COLO829 (cell line): ENCODE data around the gene SNAPIN.
A peak's percentile ranks its signal among the peaks of the same experiment; 100 is the strongest.

ENCODE experiments used
- DNase-seq: peaks from one replicate; pipeline ENCODE4 v3.0.0; 2012; ENCODE audit warnings: low spot score

Gene SNAPIN

GRCh38 chr1:153678519-153679336, 20.2 kb downstream of the SNAPIN start, which contains the start of gene NPR1:
Gene NPR1 (plus strand): TSS chr1:153678688. CDS start chr1:153679109, 421 bp downstream.
- DNase-seq = peak; percentile 28

- DNase-seq = no peak
These were observed 21.0 kb downstream of the SNAPIN start for GRCh38 chr1:153679337-153680119.

GRCh38 chr1:153680120-153680403, 21.6 kb downstream of the SNAPIN start:
- DNase-seq = no peak

- no peak for DNase-seq
These were observed 24.2 kb downstream of the SNAPIN start for GRCh38 chr1:153682730-153683129.

- no peak for DNase-seq
These were observed 25.4 kb downstream of the SNAPIN start for GRCh38 chr1:153683854-153684253.

GRCh38 chr1:153684892-153685291, 26.4 kb downstream of the SNAPIN start:
- no peak for DNase-seq

- no peak for DNase-seq
These were observed 27.2 kb downstream of the SNAPIN start for GRCh38 chr1:153685544-153686340.

- DNase-seq = no peak
These were observed 29.0 kb downstream of the SNAPIN start for GRCh38 chr1:153687346-153688125.

- DNase-seq = no peak
These were observed 29.8 kb downstream of the SNAPIN start for GRCh38 chr1:153688276-153688675.

GRCh38 chr1:153688736-153689328, 30.3 kb downstream of the SNAPIN start:
- DNase-seq = no peak

GRCh38 chr1:153693466-153693865, 35.0 kb downstream of the SNAPIN start:
- DNase-seq = no peak

GRCh38 chr1:153696741-153697140, 38.2 kb downstream of the SNAPIN start:
- DNase-seq = no peak

GRCh38 chr1:153697191-153698019, 38.9 kb downstream of the SNAPIN start:
- DNase-seq = no peak

- no peak for DNase-seq
These were observed 39.8 kb downstream of the SNAPIN start for GRCh38 chr1:153698020-153698922.

- DNase-seq = peak; percentile 29
These were observed 40.6 kb downstream of the SNAPIN start for GRCh38 chr1:153698923-153699714.

GRCh38 chr1:153699768-153700167, 41.3 kb downstream of the SNAPIN start:
- DNase-seq = no peak

- DNase-seq = no peak
These were observed 47.0 kb downstream of the SNAPIN start for GRCh38 chr1:153705484-153705883.

GRCh38 chr1:153711026-153711425, 52.5 kb downstream of the SNAPIN start:
- DNase-seq = no peak
